GM21423 (cell line): ENCODE data around the gene RAB35.

Source experiments
- ATAC-seq: cut with Tn5 transposase; IDR thresholded peaks from one replicate; pipeline ENCODE4 v1.9.1; 2021; ENCODE audit warnings: mild to moderate bottlenecking, moderate library complexity; ENCODE audit not compliant: unreplicated experiment

Gene RAB35

DNA sequence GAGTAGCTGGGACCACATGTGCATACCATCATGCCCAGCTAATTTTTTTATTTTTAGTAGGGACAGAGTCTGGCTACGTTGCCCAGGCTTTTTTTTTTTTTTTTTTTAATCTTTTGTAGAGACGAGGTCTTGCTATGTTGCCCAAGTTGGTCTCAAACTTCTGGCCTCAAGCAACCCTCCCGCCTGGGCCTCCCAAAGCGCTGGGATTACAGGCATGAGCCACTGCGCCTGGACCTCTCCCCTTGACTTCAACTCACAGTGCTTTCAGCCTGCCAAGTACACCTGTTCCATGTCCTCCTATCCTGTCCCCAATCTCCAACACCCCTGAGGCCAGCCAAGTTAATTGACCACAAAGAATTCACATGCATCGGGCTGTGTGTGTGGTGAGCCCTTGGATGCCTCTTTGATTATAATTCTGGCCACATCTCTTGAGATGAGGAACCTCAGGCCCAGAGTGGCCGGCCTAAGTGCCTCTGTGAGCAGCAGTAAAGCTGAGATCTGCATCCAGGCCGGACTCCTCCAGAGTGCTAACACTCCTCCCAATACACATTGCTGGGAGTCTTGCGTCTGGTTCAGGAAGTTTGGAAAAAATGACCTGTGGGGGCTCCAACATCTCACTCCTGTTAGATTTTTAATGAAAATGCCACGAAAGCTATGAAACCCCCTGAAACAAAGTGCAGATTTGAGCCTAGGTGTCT lies 6.8 kb downstream of the RAB35 start:
- no peak for ATAC-seq

DNA sequence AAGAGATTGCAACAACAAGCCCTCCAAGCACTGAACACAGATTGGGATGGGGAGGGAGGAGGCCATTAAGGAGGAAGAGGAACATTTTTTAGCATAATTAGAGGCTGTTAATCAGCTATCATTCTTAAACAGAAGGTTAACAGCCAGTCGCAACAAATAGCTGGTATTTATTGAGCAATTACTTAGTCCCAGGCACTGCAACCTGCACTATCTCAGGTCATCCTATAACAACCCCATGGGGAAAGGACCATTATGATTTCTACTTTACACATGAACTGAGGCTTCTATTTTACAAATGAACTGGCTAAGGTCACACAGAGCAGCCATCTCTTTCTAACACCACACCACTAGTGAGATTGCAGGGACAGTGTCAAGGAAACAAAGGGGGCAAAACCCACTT lies 10.4 kb downstream of the RAB35 start:
- no peak for ATAC-seq

DNA sequence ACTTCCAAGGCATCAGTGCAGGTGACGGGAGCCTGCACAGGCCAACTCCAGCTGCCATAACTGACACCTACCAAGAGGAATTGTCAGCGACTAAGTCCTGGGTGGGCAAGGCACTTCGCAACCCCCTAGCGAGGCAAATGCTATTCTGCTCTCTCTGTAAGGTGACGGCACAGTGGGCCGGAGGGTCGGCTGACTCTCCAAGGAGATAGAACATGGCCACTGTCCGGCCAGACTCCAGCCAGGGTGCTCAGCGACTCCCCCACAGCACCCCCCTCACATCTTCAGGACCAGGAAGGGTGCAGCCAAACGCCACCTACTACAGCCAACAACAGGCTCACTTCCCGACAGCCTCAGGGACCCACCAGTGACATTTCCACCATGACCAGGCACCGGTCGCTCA lies 13.2 kb downstream of the RAB35 start:
- ATAC-seq = no peak

DNA sequence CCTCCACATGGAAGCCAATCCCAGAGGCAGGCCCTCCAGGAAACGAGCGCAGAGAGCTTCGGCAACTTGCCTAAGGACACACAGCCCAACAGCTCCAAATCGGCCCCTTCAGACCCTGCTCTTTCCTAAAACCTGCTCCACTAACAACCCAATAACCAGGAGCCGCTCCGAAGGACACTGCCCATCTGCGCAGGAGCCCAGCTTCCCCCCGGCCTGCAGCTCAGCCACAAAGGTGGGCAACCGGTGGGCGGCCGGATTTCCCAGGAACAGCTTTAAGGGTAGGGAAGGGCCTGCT lies 13.6 kb downstream of the RAB35 start:
- no peak for ATAC-seq

DNA sequence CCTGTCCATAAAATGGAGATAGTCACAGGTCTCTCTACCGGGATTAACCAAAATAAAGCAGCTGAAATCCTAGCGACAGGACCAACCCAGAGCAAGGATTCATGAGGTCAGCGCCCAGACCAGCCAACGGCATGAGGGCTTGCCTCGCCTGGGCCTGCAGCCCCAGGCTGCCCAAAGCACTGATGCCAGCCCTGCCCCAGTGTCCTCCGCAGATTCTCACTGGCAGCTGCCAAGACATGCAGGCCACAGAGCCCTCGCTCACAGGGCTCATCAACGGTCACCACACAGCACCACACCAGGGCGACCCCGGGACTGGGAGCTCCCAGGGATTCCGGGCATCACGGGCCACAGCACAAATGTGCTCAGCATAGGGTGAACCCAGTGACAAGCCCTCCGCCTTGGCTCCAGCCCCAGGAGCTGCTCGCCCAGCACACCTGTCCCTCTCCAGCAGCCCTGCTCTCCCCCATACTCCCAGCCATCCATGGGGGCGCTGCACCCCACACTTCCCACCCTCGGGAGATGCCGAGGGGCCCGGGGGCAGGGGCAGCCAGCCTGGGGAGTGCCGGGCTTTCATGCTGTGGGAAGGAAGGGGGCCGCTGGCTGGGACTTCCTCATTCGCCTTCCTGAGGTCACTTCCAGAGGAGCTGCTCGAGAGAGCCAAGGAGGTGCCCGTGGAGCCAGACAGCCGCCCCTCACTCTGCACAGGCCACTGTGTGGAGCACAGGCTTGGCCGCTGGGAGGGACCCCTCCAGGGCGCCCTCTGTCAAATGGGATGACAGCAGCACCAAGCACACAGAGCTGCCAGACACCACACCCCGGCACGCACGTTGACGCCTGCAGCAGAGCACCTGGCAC lies 14.1 kb downstream of the RAB35 start:
- ATAC-seq = no peak

DNA sequence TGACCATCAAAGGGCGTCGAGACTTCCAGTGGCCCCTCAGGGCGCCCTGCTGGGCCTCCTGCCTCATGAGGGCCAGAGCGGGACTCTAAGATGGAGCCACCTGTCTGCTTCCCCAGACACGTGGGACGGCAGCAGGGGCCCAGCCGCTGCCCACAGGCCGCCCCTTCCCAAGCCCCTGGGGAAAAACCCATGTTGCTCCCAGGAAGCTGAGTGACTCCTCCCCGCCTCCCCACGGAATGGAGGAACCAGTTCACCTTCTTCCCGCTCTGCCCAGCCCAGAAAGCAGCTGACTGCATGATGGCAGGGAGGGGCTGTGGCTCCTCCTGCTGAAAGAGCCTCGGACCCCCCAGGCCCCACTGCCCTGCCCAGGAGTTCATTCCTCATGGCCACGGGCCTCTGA lies 14.9 kb downstream of the RAB35 start:
- ATAC-seq = no peak

DNA sequence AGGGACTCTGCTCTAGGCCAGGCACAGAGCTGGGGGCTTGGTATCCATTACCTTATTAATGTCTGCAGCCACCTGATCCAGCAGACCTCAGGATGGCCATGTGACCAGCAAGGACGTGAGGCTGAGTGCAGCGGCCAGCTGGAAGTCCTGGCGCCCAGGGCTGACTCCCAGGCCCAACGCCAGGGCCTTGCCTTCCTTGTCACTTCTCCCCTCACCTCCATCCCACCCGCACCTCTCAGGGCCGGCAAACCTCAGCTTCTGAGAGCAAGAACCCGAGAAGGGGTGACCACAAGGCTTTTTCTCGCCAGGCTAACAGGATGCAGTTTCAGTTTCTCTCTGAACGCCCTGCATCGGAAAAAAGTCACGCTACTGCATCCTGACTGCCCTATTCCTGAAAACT lies 15.4 kb downstream of the RAB35 start:
- peak; percentile 59 for ATAC-seq

DNA sequence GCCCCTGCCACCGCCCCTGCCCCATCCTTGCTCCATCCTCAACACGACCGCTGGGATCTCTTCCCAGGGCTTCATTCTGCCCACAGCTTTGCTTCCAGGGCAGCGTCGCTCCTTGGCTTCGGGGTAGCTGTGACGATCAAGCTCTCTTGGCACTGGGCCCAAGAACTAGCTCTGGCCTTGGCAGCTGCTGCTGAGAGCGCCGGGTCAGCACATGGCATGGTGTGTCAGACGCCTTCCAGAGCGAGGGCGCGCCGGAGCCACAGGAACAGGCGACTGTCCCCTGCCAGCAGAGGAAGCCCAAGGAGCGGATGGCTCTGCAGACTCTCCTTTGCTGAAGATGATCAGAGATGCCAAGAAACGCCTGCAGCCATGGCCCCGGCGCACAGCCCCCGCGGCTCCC lies 15.9 kb downstream of the RAB35 start:
- no peak for ATAC-seq

DNA sequence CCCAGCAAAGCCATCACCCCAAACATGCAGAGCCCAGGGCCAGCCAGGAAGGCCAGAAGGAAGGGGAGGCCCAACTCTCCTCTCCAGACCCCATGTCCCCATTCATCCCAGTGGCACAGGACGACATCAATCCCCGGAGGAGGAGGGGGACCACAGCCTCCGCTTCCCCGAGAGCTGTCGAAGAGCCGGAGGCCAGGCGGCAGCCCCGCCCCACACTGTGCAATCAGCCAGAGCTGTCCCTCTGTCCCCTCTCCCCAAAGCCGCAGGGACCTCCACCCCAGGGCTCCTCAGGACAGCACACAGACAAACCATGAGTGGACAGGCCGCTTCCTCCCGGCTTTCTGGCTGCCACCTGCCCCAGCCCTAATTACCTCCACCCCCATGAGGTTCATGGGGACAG lies 16.8 kb downstream of the RAB35 start:
- no peak for ATAC-seq

DNA sequence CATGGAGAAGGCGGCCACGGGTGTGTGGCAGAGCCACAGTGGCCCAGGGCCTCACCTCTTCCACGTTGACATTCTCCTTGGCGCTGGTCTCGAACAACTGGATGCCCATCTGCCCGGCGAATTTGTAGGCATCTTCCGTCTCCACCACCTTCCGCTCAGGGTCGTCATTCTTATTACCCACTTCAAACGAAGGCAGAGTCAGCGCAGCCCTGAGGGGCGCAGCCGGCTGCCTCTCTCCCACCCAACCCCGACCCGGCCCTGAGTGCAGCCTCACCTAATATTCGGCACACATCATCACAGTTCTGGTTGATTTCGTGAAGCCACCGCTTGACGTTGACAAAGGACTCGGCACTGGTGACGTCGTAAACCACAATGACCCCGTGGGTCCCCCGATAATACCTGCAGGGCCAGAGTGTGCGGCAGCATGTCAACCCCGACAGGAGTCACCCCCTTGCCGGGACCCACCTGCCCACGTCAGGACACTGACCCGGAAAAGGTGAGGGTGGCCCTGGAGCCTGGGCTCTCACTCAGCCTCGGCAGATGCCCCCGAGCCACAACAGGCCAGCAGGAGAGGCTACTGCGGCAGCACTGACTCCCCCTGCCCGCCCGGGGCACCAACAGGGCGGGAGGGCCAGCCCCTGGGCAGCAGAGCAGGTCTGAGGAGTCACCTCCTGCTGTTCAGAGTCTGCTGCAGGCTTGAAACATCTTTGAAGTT lies 17.6 kb downstream of the RAB35 start:
- ATAC-seq = no peak

DNA sequence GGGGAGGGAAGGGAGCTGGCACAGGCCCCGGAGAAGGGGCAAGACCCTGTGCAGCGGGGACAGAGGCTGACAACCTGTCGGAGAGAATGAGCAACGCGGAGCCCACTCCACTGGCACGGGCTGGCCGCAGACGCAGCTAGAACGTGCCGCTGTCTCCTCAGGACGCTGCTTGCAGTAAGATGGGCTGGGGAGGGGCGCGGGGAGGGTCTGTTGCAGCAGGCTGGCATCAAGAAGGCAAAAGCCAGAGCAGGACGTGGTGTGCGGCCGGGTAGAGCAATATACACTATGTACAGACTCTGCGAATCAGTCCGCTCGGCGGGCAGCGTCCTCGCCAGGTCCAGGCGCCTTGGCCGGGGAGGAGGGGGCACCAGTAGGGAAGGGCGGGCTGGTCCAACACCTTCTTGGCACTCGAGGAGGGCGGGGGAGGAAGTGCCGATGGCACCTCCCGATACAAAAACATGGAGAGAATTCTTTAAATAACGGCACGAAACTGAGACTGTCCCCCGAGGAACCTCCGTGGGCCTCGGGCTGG lies 19.8 kb downstream of the RAB35 start:
- ATAC-seq = no peak

DNA sequence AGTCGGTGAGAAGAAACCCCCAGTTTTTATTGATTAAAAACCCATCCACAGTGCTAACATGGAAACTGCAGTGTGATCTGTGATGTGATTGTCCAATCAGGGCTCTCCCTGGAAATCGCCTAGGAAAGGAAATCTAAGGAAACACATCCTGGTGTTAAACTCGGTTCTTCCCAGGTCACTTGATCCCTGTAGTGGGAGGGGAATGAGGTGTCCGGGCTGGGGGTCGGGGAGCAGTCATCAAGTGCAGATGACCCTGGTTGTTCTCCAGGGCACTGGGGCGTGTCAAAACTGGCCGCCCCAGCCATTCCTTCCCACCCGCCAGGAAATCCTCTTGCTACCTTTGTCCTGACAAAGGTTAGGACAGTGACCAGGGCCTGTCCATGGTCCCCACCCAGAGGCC lies 20.8 kb downstream of the RAB35 start:
- no peak for ATAC-seq

DNA sequence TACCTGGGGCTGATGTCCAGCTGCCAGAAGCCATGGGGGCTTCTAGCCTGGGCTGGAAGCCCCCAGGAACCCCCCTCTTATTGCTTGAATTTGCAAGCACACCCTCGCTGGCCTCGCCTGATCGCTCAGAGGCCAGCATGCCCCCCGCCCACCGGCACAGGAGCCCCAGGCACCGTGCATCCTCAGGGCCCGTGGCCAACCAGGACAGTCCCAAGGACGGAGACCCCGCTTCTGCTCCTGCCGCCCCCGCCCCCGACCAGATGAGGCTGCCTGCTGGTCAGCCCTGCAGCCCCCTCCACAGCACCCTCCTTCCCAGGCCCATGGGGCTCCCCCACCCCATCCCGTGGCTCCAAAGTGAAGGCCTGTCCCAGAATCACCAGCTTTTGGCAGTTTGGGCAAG lies 21.2 kb downstream of the RAB35 start:
- no peak for ATAC-seq

DNA sequence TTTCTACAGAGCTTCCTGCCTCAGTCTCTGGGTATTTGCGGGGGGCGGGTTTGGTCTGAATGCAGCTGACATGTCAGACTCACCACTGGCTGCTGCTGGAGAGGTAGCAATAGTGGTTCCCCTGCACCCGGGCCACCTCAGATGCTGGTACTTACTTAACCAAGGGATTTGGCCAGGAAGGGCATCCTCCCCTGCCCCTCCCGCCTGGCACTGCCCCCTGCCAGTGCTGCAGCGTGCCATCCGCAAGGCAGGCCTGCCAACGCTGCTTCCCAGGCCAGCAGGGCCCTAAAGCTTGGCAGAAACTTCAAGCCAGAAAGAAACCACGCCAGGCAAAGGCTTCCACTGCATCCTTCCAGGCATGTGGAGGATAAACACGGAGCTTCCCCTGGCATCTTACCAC lies 22.1 kb downstream of the RAB35 start:
- no peak for ATAC-seq

DNA sequence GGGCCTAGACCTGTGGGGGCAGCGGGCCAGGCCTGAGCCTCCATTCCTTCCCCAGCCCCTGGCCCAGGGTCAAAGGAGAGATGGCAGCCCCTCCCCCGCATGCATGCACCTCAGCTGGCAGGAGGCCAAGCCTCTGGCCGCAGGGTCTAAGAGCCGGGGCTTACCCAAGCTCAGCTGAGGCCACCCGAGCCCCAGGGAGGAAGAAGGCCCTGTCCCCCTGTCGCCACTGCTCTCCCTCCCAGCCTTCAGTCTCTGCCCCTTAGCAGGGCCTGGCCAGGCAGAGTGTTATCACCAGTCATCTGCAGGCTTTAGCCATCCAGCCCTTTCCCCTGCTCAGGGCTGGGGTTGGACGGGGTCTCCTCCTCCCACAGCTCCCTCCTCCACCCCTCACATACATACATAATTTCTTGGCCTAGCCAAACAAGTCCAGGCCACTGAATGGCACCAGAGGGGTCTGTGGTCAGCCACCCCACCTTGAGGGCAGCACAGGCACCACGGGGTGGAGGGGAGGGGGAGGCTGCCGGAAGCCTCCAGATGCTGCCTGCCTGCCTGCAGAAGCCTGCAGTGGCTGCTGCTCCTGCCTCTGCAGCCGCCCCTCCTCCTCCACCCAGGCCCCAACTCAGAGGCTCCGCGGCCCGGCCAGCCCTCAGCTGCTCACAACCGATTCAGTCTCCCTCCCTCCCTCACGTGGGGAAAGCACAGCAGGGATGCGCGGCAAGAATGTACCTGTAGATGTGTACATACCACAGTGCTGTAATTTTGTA lies 22.8 kb downstream of the RAB35 start:
- no peak for ATAC-seq

DNA sequence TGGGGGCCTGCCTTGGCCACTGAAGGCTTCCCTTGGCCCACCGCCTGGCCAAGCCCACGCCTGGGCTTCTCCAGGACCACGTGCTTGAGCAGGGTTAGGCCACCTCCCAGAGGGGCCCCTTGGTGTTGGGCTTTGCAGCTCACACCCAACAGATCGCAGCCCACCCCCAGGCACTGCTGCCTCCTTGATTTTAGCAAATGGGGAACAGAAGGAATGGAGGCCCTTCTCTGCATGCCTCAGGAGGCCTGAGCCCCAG lies 23.3 kb downstream of the RAB35 start:
- no peak for ATAC-seq

DNA sequence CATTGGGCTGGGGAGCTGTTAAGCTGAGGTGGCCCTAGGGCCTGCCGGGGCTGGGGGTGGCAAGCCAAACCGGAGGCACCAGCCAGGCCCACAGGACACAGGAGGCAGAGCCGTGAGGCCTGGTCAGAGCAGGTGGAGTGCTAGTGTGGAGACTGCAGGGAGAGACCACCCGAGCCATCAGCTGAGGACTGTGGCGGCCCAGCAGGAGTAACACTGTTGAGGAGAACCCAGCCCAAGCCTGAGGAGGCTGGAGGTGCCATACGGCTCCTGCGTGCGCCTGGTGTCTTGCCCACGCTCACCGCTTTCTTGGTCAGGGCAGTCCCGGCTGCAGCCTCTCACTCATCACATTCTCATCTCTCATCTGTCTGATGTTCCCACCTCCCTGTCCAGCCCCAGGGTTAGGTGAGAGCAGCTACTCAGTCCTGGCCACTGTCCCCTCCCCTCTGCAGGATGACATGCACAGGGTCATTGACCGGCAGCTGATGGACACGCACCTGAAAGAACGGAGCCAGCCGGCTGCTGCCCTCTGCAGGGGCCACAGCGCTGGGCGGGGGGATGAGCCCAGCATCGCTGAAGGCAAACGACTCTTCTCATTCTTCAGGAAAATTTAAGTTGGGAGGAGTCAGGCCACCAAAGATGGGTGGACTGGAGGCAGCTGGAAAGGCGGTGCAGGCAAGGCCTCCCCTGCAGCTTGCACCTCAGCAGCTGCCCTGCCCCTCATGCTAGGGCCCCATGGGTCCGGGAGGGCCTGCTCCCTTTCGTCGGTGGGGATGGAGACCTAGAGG lies 23.8 kb downstream of the RAB35 start:
- no peak for ATAC-seq

DNA sequence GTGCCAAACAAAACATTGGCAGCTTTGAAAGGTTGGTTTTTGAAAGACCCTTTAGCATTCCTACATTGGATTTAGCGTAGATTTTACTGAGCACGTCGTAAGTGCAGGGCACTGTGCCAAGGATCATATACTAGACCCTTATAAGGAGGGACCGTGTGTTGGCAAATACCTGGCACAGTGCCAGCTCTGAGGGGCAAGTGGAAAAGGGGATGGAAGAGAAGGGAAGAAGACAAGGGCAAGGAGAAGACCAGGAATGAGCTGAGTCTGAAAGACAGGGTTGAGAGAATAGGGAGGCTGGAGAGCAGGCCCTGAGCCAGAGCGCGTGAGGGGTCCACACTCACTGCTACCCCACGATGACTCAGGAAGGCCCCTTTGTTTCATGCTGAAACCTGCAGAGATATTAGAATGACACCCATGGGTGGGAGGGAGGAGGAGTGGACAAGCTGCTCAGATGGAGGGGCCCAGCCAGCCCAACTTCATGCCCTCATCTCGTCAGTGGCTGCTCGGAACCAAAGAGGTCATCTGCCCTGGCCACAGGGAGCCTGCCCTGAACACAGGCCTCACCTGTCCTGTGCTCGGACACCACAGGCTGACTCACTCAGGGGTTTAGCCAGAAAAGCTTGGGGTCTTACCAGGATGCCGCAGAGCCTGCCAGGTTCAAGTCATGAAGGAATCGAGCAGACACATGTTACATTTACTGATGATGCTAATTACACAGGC lies 25.0 kb downstream of the RAB35 start:
- ATAC-seq = no peak

DNA sequence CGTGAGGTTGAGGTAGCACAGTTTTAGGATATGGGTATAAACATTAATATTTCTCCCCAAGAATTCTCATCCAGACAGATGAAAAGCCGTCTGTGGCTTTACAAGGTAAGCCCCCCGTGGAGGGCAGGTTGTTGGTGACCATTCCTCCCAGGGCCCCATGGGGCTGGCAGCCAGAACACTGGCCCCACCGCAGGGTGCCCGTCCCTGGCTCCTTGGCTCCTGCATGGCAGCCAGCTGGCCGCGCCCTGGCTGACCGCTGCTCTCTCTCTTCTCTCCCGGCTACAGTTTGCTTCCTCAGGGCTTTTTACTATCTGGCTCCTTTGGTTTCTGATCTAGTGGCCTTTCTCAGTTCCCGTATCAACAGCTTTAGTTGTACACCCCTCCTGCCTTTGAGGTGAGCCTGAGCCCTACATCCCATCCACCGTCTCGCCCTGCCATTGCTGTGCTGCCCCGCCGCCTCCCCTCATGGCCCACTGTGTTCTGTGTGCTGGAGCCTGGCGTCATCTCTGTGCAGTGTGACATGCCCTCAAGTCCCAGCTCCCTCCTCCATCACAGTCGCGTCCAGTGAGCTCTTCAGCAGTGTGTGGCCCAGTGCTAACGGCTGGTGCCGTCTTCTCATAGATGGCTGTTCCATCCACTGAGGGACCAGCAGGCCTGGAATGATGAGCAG lies 25.8 kb downstream of the RAB35 start:
- no peak for ATAC-seq
